Measurements from ENCODE around the gene PTDSS2.

GRCh38 chr11:529728-530411 lies 79.8 kb downstream of the PTDSS2 start:
- TF ChIP-seq CTCF (IDR thresholded peaks at IDR 0.05; ENCODE audit: low read length) (no peak), EZH2 (optimal IDR thresholded peaks at IDR 0.05; ENCODE audit: low read depth, low read length) (no peak), EZH2phosphoT487 (IDR thresholded peaks at IDR 0.05; ENCODE audit: low read length) (no peak)
